Measurements from ENCODE around the gene SCAPER.

The SCAPER gene

GRCh38 chr15:76336254-76337058 is 568.7 kb downstream of the SCAPER start, which contains the start of gene ISL2:
Gene ISL2 (plus strand): TSS chr15:76336773. CDS start chr15:76336884, 111 bp downstream.
- no peak for TF ChIP-seq CTCF (IDR thresholded peaks at IDR 0.05; ENCODE audit: low read depth, low read length, missing control alignments)
- DNase-seq (ENCODE audit: low read depth): peak; percentile 81
- H3K4me3 ChIP-seq (ENCODE audit: low read depth, low read length): peak within 1 kb of the TSS; percentile 72

GRCh38 chr15:76335307-76336253 is 569.6 kb downstream of the SCAPER start:
- H3K4me3 ChIP-seq (ENCODE audit: low read depth, low read length): peak overlapping the region; percentile 72
- no peak for TF ChIP-seq CTCF (IDR thresholded peaks at IDR 0.05; ENCODE audit: low read depth, low read length, missing control alignments)
- DNase-seq (ENCODE audit: low read depth): no peak

GRCh38 chr15:76334438-76335306 is 570.5 kb downstream of the SCAPER start:
- H3K4me3 ChIP-seq (ENCODE audit: low read depth, low read length): peak overlapping the region; percentile 72
- no peak for DNase-seq (ENCODE audit: low read depth)
- no peak for TF ChIP-seq CTCF (IDR thresholded peaks at IDR 0.05; ENCODE audit: low read depth, low read length, missing control alignments)

- H3K4me3 ChIP-seq (ENCODE audit: low read depth, low read length): no peak overlapping the region
- DNase-seq (ENCODE audit: low read depth): no peak
- peak; percentile 29 for TF ChIP-seq CTCF (IDR thresholded peaks at IDR 0.05; ENCODE audit: low read depth, low read length, missing control alignments)
These were observed 571.3 kb downstream of the SCAPER start for GRCh38 chr15:76333720-76334437.

- TF ChIP-seq CTCF (IDR thresholded peaks at IDR 0.05; ENCODE audit: low read depth, low read length, missing control alignments): no peak
- H3K4me3 ChIP-seq (ENCODE audit: low read depth, low read length): no peak overlapping the region
- no peak for DNase-seq (ENCODE audit: low read depth)
These were observed 571.8 kb downstream of the SCAPER start for GRCh38 chr15:76333309-76333708.

- TF ChIP-seq CTCF (IDR thresholded peaks at IDR 0.05; ENCODE audit: low read depth, low read length, missing control alignments): no peak
- no peak overlapping the region for H3K4me3 ChIP-seq (ENCODE audit: low read depth, low read length)
- DNase-seq (ENCODE audit: low read depth): no peak
These were observed 572.3 kb downstream of the SCAPER start for GRCh38 chr15:76332796-76333195.

Measured in GM12864 (cell line).